ENCODE data around the gene GJC2. TPM values are rescaled to one million over a fixed set of nuclear protein-coding genes. Genes with fewer than 3 reads are reported as not detected.
A peak's percentile ranks its signal among the peaks of the same experiment; 100 is the strongest.

Gene GJC2
- total and polyA plus RNA-seq, 4 experiments from 2014 or later = 0.61 to 0.80 TPM; not detected in 2

DNA sequence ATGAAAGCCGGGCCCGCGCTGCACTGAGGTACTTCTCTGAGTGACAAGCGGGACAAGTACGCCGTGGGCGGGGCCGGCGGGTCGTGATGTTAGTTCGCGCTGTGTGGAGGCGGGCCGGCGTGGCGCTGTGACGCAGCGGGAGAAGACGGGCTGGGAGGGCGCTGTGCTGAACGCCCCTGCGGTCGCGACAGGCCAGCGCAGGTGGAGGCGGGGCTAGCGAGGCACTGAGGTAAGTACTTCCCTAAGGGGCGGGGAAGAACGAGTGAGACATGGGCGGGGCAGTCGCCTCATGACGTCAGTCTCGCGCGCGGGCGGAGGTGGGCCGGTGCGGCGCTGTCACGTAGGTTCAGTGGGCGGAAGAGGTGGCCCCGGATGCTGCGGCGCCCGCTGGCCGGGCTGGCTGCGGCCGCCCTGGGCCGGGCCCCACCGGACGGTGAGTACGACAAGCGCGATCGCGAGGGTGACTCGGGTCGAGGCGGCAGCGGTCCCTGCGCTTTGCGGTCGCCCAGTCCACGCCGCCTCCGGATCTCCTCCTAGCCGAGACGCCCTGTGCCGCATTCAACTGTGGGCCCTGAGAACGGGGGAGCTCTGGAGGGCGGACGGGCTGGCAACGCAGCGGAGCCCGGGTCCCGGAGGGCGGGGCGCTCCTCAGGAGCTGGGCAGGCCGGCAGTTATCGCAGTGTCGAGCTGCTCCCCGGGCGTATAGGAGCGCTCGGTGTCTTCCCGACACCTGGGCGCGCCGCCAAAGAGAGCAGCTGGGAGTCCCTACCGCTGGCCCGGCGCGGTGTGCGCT lies 9.6 kb upstream of the GJC2 start, which contains the start of gene GUK1:
Gene GUK1 (plus strand): TSS at position 349 of the 793 bp plus-strand sequence. CDS start 24 bp downstream, at position 373.
- ChIA-PET POLR2A (ENCODE audit: partially characterized antibody) (interaction anchor here (0.6 to 5.3 kb wide), 20 partner anchors 9 to 1419 kb away, joined by 3 to 127 read pairs (median 6); partner anchors contain the start of genes ABCB10, ARF1, GJC2 and IBA57), CTCF (ENCODE audit: partially characterized antibody) (interaction anchor here (0.8 to 7.3 kb wide), 3 partner anchors 10 to 30 kb away, joined by 3 to 50 read pairs (median 13); partner anchors contain the start of gene IBA57)
- Histone ChIP-seq H3K27ac (ENCODE audit: low read depth, low read length) (peak within 1 kb of the TSS; percentile 98), H3K4me3 (ENCODE audit: low read length in 2 of 2) (peak within 1 kb of the TSS; percentile 94 to 99), H3K9me3 (ENCODE audit: control insufficient read depth in 1 of 2, low read length in 2 of 2) (no peaks in the 10 kb centered on the region), H3K4me1 (ENCODE audit: insufficient read depth, low read length) (peaks cover 47% of the 10 kb centered on the region), H3K36me3 (ENCODE audit: insufficient read depth, low read length) (peaks cover 4% of the 10 kb centered on the region), H3K27me3 (ENCODE audit: insufficient read depth, low read length) (no peaks in the 10 kb centered on the region)
- no peaks in the 10 kb centered on the region for H3K9me3 Mint-ChIP-seq
- peak within 1 kb of the TSS; percentile 92 to 97 (median 96) for H3K4me3 Mint-ChIP-seq
- peaks cover 14 to 47% (median 35%) of the 10 kb centered on the region in 4 donors for H3K4me1 Mint-ChIP-seq
- H3K36me3 Mint-ChIP-seq = peaks cover 0 to 24% of the 10 kb centered on the region in 2 donors
- intact Hi-C loops (cut with micrococcal nuclease) = loop anchor here (1.0 to 2.0 kb wide), 7 partner anchors 25 to 405 kb away; partner anchors contain the start of genes ARF1, C1orf35, IBA57 and JMJD4
- H3K27ac Mint-ChIP-seq = peak within 1 kb of the TSS; percentile 91 to 100 (median 100)
- peak; percentile 100 for DNase-seq
- H3K27me3 Mint-ChIP-seq = peaks cover 0 to 7% of the 10 kb centered on the region in 2 donors

DNA sequence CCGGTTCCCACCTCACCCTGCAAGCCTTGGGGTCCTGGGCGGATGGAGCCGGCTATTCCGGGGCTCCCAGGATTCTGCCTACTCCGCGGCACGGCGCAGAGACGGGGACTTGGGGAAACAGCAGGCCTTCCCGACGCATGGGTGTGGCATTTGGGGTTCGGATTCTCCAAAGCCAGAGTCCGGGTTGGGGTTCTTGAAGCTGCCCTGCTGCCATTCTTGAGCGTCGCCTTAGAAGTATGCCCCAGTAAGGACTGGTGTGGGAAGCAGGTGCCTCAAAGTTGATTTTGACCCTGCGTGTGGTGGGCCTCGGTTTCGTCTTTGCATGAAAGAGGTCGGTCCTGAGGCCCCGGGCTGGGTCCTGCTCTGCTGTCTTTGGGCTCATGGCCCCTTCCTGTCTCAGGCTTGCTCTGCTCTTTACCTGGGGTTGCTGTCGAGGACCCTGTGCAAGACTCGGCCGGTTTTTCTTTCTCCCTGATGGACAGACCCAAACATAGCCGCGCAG lies 9.0 kb upstream of the GJC2 start:
- H3K27me3 ChIP-seq (ENCODE audit: insufficient read depth, low read length) = no peaks in the 10 kb centered on the region
- H3K4me1 ChIP-seq (ENCODE audit: insufficient read depth, low read length) = peaks cover 52% of the 10 kb centered on the region
- CTCF ChIA-PET (ENCODE audit: partially characterized antibody) = interaction anchor here (3.3 to 7.3 kb wide), 2 partner anchors 10 to 26 kb away, joined by 13 to 50 read pairs; partner anchors contain the start of gene IBA57
- Mint-ChIP-seq H3K27me3 (peaks cover 0 to 5% of the 10 kb centered on the region in 2 donors), H3K4me1 (peaks cover 14 to 51% (median 35%) of the 10 kb centered on the region in 4 donors), H3K4me3 (peak overlapping the region; percentile 92 to 97 (median 96)), H3K36me3 (peaks cover 0 to 27% of the 10 kb centered on the region in 2 donors), H3K27ac (peak overlapping the region; percentile 91 to 100 (median 100)), H3K9me3 (no peaks in the 10 kb centered on the region)
- H3K36me3 ChIP-seq (ENCODE audit: insufficient read depth, low read length) = peaks cover 10% of the 10 kb centered on the region
- DNase-seq = peak in 2 of 5 donors; percentile 22 to 24
- POLR2A ChIA-PET (ENCODE audit: partially characterized antibody) = interaction anchor here (0.6 to 5.3 kb wide), 20 partner anchors 9 to 1418 kb away, joined by 3 to 127 read pairs (median 6); partner anchors contain the start of genes ABCB10, ARF1, GJC2 and IBA57
- peak overlapping the region; percentile 98 for H3K27ac ChIP-seq (ENCODE audit: low read depth, low read length)
- H3K4me3 ChIP-seq (ENCODE audit: low read length in 2 of 2) = peak overlapping the region; percentile 94 to 99
- intact Hi-C loops (cut with micrococcal nuclease) = loop anchor here (1.0 to 2.0 kb wide), 6 partner anchors 25 to 405 kb away; partner anchors contain the start of genes ARF1, C1orf35, IBA57 and JMJD4
- no peaks in the 10 kb centered on the region for H3K9me3 ChIP-seq (ENCODE audit: control insufficient read depth in 1 of 2, low read length in 2 of 2)

DNA sequence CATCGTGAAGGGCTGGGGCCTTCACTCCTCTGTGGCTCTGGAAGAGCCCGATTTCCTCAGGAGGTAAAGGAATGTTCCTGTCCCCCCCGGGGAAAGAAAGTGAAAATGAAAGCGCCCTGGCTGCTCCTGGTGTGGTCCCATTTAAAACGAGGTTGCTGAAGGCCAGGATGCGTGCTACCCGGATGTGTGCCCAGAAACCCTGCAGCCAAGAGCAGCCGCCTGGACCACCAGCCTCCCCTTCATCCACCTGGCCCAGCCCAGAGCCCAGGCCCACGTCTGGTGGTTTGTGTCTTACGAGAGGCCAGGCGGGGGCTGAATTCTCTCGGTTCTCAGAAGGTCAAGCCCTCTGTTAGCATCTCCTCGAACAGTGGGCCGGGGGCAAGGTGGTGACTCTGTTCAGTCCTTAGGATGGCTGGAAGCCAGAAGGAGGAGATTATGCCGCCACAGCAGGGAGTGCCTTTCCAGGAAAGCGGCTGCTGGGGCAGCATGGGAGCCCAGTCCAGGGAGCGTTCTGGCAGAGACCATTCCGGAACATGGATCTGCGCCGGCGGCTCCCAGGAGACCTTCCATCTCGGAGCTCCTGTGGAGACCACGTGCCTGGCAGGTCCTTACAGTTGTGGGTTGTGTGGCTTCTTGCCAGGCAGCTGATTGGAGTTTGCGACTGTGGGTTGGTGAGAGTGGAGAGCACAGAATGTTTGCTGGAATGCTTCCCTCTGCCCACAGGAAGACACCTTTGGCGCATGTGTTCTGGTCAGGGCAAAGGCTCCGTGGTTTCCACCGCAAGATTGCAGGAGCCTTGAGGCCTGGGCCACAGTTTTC lies 8.3 kb upstream of the GJC2 start:
- Histone ChIP-seq H3K27ac (ENCODE audit: low read depth, low read length) (peak overlapping the region; percentile 98), H3K9me3 (ENCODE audit: control insufficient read depth in 1 of 2, low read length in 2 of 2) (no peaks in the 10 kb centered on the region), H3K4me3 (ENCODE audit: low read length in 2 of 2) (peak overlapping the region; percentile 94 to 99), H3K36me3 (ENCODE audit: insufficient read depth, low read length) (peaks cover 16% of the 10 kb centered on the region), H3K4me1 (ENCODE audit: insufficient read depth, low read length) (peaks cover 52% of the 10 kb centered on the region), H3K27me3 (ENCODE audit: insufficient read depth, low read length) (no peaks in the 10 kb centered on the region)
- ChIA-PET POLR2A (ENCODE audit: partially characterized antibody) (interaction anchor here (1.0 to 5.3 kb wide), 10 partner anchors 8 to 323 kb away, joined by 3 to 127 read pairs (median 7); partner anchors contain the start of genes ARF1, GJC2, IBA57 and TRIM11), CTCF (ENCODE audit: partially characterized antibody) (interaction anchor here (3.3 to 7.3 kb wide), 2 partner anchors 11 to 25 kb away, joined by 13 to 50 read pairs; partner anchors contain the start of gene IBA57)
- intact Hi-C loops (cut with micrococcal nuclease) = loop anchor here (2.0 kb wide), 1 partner anchor 71 kb away; no protein-coding TSS in a partner anchor
- peaks cover 0 to 27% of the 10 kb centered on the region in 2 donors for H3K36me3 Mint-ChIP-seq
- H3K27me3 Mint-ChIP-seq = no peaks in the 10 kb centered on the region
- DNase-seq = peak in 4 of 5 donors; percentile 26 to 47 (median 32)
- peak overlapping the region; percentile 91 to 100 (median 100) for H3K27ac Mint-ChIP-seq
- H3K4me1 Mint-ChIP-seq = peaks cover 14 to 52% (median 35%) of the 10 kb centered on the region in 4 donors
- peak overlapping the region; percentile 92 to 97 (median 96) for H3K4me3 Mint-ChIP-seq
- H3K9me3 Mint-ChIP-seq = no peaks in the 10 kb centered on the region

DNA sequence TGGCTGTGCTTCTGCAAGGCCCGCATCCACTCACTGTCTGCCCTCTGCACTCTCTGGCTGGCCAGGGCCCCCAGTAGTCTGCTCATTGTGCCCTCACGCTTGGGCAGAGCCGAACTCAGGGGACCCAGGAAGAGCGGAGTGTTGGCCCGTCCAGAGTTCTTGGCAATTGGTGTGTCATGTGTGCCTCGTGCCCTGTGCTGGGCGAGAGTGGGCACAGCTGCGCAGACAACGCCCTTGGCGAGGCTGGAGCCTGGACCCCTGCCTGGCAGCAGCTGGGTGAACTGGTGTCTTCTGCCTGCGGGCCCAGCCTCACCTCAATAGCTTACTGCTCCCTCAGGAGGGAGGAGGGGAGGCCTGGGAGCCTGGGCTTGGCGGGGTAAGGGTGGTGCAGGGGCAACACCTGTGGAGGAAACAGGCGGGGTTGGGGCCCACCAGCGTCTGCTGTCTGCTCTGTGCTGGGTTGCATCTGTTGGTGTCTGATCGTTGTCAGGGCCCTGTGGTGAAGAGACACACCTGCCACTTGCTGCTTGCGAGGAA lies 7.5 kb upstream of the GJC2 start:
- no peaks in the 10 kb centered on the region for H3K9me3 Mint-ChIP-seq
- no peaks in the 10 kb centered on the region for H3K27me3 ChIP-seq (ENCODE audit: insufficient read depth, low read length)
- H3K36me3 ChIP-seq (ENCODE audit: insufficient read depth, low read length) = peaks cover 22% of the 10 kb centered on the region
- no peaks in the 10 kb centered on the region for H3K9me3 ChIP-seq (ENCODE audit: control insufficient read depth in 1 of 2, low read length in 2 of 2)
- H3K27ac ChIP-seq (ENCODE audit: low read depth, low read length) = peak overlapping the region; percentile 98
- ChIA-PET POLR2A (ENCODE audit: partially characterized antibody) (interaction anchor here (0.7 to 5.3 kb wide), 4 partner anchors 9 to 60 kb away, joined by 3 to 127 read pairs (median 12); partner anchors contain the start of genes ARF1 and IBA57), CTCF (ENCODE audit: partially characterized antibody) (interaction anchor here (1.3 to 7.3 kb wide), 2 partner anchors 23 to 24 kb away, joined by 6 to 50 read pairs; partner anchors contain the start of gene IBA57)
- no peak for DNase-seq
- peaks cover 52% of the 10 kb centered on the region for H3K4me1 ChIP-seq (ENCODE audit: insufficient read depth, low read length)
- H3K4me3 Mint-ChIP-seq = peak overlapping the region; percentile 71 to 97 (median 96)
- no peaks in the 10 kb centered on the region for H3K27me3 Mint-ChIP-seq
- intact Hi-C loops (cut with micrococcal nuclease) = no loop called here
- peaks cover 14 to 52% (median 35%) of the 10 kb centered on the region in 4 donors for H3K4me1 Mint-ChIP-seq
- peaks cover 0 to 27% of the 10 kb centered on the region in 2 donors for H3K36me3 Mint-ChIP-seq
- peak overlapping the region in 1 of 2 donors; percentile 94 for H3K4me3 ChIP-seq (ENCODE audit: low read length in 2 of 2)
- peak overlapping the region; percentile 19 to 97 (median 70) for H3K27ac Mint-ChIP-seq

DNA sequence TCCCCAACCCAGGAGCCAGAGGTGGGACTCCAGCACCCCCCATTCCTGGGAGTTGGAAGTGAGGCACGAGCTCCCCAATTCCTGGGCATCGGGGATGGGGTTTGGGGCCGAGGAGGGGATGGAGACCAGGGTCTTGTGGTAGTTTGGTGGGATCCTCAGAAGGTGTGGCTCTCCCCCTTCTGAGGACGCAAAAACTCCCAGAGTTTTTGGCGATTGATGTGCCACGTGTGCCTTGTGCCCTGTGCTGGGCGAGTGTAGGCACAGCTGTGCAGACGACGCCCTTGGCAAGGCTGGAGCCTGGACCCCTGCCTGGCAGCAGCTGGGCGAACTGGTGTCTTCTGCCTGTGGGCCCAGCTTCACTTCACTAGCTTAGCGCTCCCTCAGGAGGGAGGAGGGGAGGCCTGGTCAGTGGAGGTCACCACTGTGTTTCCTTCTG lies 7.0 kb upstream of the GJC2 start:
- H3K27ac ChIP-seq (ENCODE audit: low read depth, low read length) = peak overlapping the region; percentile 98
- no peaks in the 10 kb centered on the region for H3K27me3 ChIP-seq (ENCODE audit: insufficient read depth, low read length)
- peaks cover 27% of the 10 kb centered on the region for H3K36me3 ChIP-seq (ENCODE audit: insufficient read depth, low read length)
- Mint-ChIP-seq H3K9me3 (no peaks in the 10 kb centered on the region), H3K27me3 (no peaks in the 10 kb centered on the region), H3K4me3 (peak overlapping the region; percentile 54 to 97 (median 96)), H3K4me1 (peaks cover 14 to 52% (median 35%) of the 10 kb centered on the region in 4 donors), H3K36me3 (peaks cover 0 to 28% of the 10 kb centered on the region in 2 donors), H3K27ac (peak overlapping the region; percentile 32 to 91 (median 66))
- H3K4me1 ChIP-seq (ENCODE audit: insufficient read depth, low read length) = peaks cover 52% of the 10 kb centered on the region
- CTCF ChIA-PET (ENCODE audit: partially characterized antibody) = interaction anchor here (1.3 kb wide), 1 partner anchor 23 kb away, joined by 6 read pairs; the partner anchor contains the start of gene IBA57
- peak overlapping the region in 1 of 2 donors; percentile 94 for H3K4me3 ChIP-seq (ENCODE audit: low read length in 2 of 2)
- no peaks in the 10 kb centered on the region for H3K9me3 ChIP-seq (ENCODE audit: control insufficient read depth in 1 of 2, low read length in 2 of 2)
- POLR2A ChIA-PET (ENCODE audit: partially characterized antibody) = interaction anchor here (0.7 to 5.3 kb wide), 4 partner anchors 9 to 24 kb away, joined by 3 to 127 read pairs (median 12); partner anchors contain the start of gene IBA57
- no peak for DNase-seq
- intact Hi-C loops (cut with micrococcal nuclease) = no loop called here

All from CD4-positive, alpha-beta memory T cell (primary cell).